GM18909 (cell line): ENCODE measurements around the gene SV2A.

Source experiments
- ATAC-seq: cut with Tn5 transposase; IDR thresholded peaks from one replicate; pipeline ENCODE4 v1.9.1; 2021; ENCODE audit warnings: mild to moderate bottlenecking; ENCODE audit not compliant: unreplicated experiment, poor library complexity

The SV2A gene

GRCh38 chr1:149931212-149931790 is 13.7 kb upstream of the SV2A start:
- ATAC-seq = no peak

GRCh38 chr1:149929856-149930255 is 12.2 kb upstream of the SV2A start:
- ATAC-seq = no peak

- no peak for ATAC-seq
Measured at GRCh38 chr1:149928401-149928724, 10.7 kb upstream of the SV2A start.

- peak; percentile 92 for ATAC-seq
Measured at GRCh38 chr1:149927563-149928400, 10.1 kb upstream of the SV2A start, which contains the start of gene SF3B4. Gene SF3B4 (minus strand): TSS chr1:149927803. CDS start chr1:149927759, 44 bp downstream.

GRCh38 chr1:149927056-149927562 is 9.5 kb upstream of the SV2A start:
- no peak for ATAC-seq

- ATAC-seq = no peak
Measured at GRCh38 chr1:149926296-149926695, 8.7 kb upstream of the SV2A start.

- ATAC-seq = no peak
Measured at GRCh38 chr1:149925751-149926150, 8.1 kb upstream of the SV2A start.

GRCh38 chr1:149925345-149925744 is 7.7 kb upstream of the SV2A start:
- ATAC-seq = no peak

GRCh38 chr1:149923626-149924025 is 6.0 kb upstream of the SV2A start:
- no peak for ATAC-seq

- ATAC-seq = no peak
Measured at GRCh38 chr1:149916898-149917252, 769 bp downstream of the SV2A start.

- no peak for ATAC-seq
Measured at GRCh38 chr1:149916193-149916897, 1.3 kb downstream of the SV2A start.

GRCh38 chr1:149915429-149916192 is 2.0 kb downstream of the SV2A start:
- ATAC-seq = no peak

GRCh38 chr1:149914545-149914944 is 3.1 kb downstream of the SV2A start:
- no peak for ATAC-seq

GRCh38 chr1:149906570-149907075 is 11.0 kb downstream of the SV2A start:
- no peak for ATAC-seq

GRCh38 chr1:149903836-149904491 is 13.7 kb downstream of the SV2A start:
- ATAC-seq = no peak

GRCh38 chr1:149899460-149900284 is 18.0 kb downstream of the SV2A start, which contains the start of gene BOLA1:
Gene BOLA1 (plus strand): TSS chr1:149899568. CDS start chr1:149900060, 492 bp downstream.
- ATAC-seq = peak; percentile 93

GRCh38 chr1:149896575-149896974 is 21.1 kb downstream of the SV2A start:
- ATAC-seq = no peak

GRCh38 chr1:149888999-149889289 is 28.7 kb downstream of the SV2A start:
- ATAC-seq = no peak
